GM12875 (cell line): ENCODE data around the gene TNIP1.

Source experiments
- H3K4me3 ChIP-seq: one replicate; pipeline ENCODE4 v1.5.1; 2011; ENCODE audit warnings: low read depth, low read length, control low read depth
- CTCF ChIP-seq: IDR thresholded peaks from 2 replicates; pipeline ENCODE4 v1.5.1; 2011; ENCODE audit warnings: low read depth, mild to moderate bottlenecking, control low read depth, inconsistent platforms, low read length, moderate library complexity, borderline replicate concordance; ENCODE audit not compliant: insufficient read depth

TNIP1 gene

GRCh38 chr5:151034422-151035379 lies 46.1 kb downstream of the TNIP1 start:
- no peak for TF ChIP-seq CTCF
- no peak overlapping the region for H3K4me3 ChIP-seq

GRCh38 chr5:151033217-151033934 lies 47.5 kb downstream of the TNIP1 start:
- TF ChIP-seq CTCF: no peak
- no peak overlapping the region for H3K4me3 ChIP-seq

- TF ChIP-seq CTCF: no peak
- H3K4me3 ChIP-seq: no peak overlapping the region
Measured at GRCh38 chr5:151031554-151031953, 49.3 kb downstream of the TNIP1 start.

GRCh38 chr5:151030379-151030778 lies 50.5 kb downstream of the TNIP1 start:
- H3K4me3 ChIP-seq: no peak overlapping the region
- no peak for TF ChIP-seq CTCF

GRCh38 chr5:151030056-151030336 lies 50.8 kb downstream of the TNIP1 start:
- H3K4me3 ChIP-seq: no peak overlapping the region
- TF ChIP-seq CTCF: no peak

GRCh38 chr5:151029179-151030055 lies 51.4 kb downstream of the TNIP1 start:
- no peak overlapping the region for H3K4me3 ChIP-seq
- TF ChIP-seq CTCF: no peak
